Caki2 (cell line): ENCODE measurements around the gene CA5A. TPM values are rescaled to one million over a fixed set of nuclear protein-coding genes. Genes with fewer than 3 reads are reported as not detected.

Source experiments
- total RNA-seq: library from RNA; depleted of rRNA; stranded (reverse); fragments of >200 nt; shearing (Covaris generic); gene quantifications from 2 replicates; pipeline ENCODE4 v1.2.3, GENCODE V29; 2014; ENCODE audit warnings: low replicate concordance; rRNA removed

Gene CA5A
- total RNA-seq, 1 experiment from 2014 or later = not detected

Other genes with a start within 250 kb of the CA5A start
- 28.1 and 38.3 TPM in 2 replicates for gene KLHDC4, start 170.5 kb downstream of the CA5A start, total RNA-seq
- 81.4 and 81.7 TPM in 2 replicates for gene SLC7A5, start 67.0 kb downstream of the CA5A start, total RNA-seq
- 14.9 and 16.7 TPM in 2 replicates for gene BANP, start 14.9 kb upstream of the CA5A start, total RNA-seq